Cardiac fibroblast (primary cell): ENCODE results near the gene FN3K.
"Not testable (repeated sequence)": the region's sequence is repeated elsewhere in the genome, so short reads cannot be mapped to it uniquely, and the experiment has no call there.

Experiments used
- DNase-seq, 2 donors: peaks; one replicate each; pipeline versions ENCODE4 v3.0.0 to v3.0.0-alpha.2; 2010; ENCODE audit warnings: low read depth in 2 of 2
- H3K4me3 ChIP-seq, 2 donors: replicated peaks in 1 of 2; 1 replicate in 1 of 2; 2 replicates in 1 of 2; pipeline ENCODE4 v1.5.1; 2011; ENCODE audit warnings: low read depth in 2 of 2, low read length in 2 of 2, mild to moderate bottlenecking in 2 of 2, moderate library complexity in 1 of 2
- TF ChIP-seq, protein P1 (sequence below): IDR thresholded peaks from one replicate; pipeline ENCODE4 v1.5.1; 2011; ENCODE audit warnings: low read depth, mild to moderate bottlenecking, low read length, inconsistent platforms

The FN3K gene

DNA sequence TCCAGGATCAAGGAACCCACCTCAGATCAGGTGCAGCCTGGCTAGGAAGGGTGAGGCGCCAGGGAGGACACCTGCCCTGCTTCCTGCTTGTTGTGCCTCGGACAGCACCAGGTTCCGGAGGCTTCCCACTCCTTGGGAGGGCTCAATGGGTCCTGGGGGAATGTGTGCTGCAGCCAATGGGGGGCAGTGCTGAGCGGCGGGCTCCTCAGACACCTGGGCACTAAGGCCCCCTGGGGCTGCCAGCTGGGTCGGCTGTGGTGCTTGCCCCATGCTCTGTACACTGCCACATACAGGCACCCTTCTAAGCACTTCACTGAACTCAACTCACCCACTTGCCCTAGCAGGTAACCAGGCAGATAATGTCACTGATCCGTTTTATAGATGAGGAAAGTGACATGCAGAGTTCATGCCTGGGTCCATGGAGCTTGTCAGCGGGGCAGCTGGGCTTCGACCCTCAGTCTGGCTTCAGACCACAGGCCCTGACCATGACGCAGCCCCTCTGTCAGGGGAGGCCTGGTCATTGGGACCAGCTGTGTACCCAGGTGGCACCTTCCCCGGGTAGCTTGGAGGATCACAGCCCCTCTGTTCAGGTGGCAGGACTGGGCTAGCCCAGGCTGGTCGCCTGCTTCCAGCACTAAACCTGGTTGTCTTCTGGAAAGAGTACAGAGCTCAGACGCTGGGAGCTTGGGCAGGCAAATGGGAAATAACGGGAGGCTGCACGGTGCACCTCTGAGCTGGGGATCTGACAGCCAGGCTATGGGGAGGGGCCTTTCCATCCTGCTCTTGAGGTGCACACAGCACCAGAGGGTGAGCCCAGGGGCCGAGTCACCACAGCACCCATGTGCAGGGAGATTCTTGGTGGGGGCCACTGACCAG, 8.2 kb downstream of the FN3K start:
- no peak overlapping the region for H3K4me3 ChIP-seq
- TF ChIP-seq, protein P1, sequence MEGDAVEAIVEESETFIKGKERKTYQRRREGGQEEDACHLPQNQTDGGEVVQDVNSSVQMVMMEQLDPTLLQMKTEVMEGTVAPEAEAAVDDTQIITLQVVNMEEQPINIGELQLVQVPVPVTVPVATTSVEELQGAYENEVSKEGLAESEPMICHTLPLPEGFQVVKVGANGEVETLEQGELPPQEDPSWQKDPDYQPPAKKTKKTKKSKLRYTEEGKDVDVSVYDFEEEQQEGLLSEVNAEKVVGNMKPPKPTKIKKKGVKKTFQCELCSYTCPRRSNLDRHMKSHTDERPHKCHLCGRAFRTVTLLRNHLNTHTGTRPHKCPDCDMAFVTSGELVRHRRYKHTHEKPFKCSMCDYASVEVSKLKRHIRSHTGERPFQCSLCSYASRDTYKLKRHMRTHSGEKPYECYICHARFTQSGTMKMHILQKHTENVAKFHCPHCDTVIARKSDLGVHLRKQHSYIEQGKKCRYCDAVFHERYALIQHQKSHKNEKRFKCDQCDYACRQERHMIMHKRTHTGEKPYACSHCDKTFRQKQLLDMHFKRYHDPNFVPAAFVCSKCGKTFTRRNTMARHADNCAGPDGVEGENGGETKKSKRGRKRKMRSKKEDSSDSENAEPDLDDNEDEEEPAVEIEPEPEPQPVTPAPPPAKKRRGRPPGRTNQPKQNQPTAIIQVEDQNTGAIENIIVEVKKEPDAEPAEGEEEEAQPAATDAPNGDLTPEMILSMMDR: no peak
- no peak for DNase-seq

GRCh38 chr17:82744736-82745135, 9.3 kb downstream of the FN3K start:
- not testable (repeated sequence) for H3K4me3 ChIP-seq, DNase-seq

DNA sequence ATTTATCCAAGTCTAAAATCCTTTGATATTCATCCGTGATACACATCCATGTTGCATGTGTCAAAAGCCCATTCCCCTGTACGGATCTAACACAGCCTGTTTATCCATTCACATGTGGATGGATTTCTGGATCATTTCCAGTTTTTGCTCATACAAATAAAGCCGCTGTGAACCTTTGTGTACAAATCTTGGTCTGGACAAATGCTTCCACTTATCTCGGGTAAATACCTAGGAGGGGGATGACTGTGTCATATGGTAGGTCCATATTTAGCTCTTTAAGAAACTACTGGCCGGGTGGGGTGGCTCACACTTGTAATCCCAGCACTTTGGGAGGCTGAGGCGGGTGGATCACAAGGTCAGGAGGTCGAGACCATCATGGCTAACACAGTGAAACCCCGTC, 10.1 kb downstream of the FN3K start:
- TF ChIP-seq, protein P1: no peak
- H3K4me3 ChIP-seq: no peak overlapping the region
- DNase-seq: no peak

DNA sequence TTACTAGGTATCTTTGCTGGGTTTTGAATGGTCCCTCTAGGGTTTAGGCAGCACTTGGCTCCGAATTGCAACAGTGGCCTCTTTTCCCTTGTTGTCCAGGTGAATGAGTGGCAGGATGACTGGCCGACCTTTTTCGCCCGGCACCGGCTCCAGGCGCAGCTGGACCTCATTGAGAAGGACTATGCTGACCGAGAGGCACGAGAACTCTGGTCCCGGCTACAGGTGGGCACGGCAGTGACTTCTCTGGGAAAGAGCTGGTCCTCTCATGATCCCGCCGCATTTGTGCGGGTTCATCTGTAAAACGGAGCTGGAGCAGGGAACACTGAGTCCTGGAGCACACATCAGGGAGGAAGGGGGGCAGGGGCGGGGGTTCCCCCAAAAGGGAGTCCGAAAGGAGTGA, 13.3 kb downstream of the FN3K start:
- H3K4me3 ChIP-seq: no peak overlapping the region
- DNase-seq: no peak
- TF ChIP-seq, protein P1: no peak

- no peak overlapping the region for H3K4me3 ChIP-seq
- TF ChIP-seq, protein P1: no peak
- DNase-seq: no peak
Measured at GRCh38 chr17:82750241-82750908, 15.0 kb downstream of the FN3K start.

DNA sequence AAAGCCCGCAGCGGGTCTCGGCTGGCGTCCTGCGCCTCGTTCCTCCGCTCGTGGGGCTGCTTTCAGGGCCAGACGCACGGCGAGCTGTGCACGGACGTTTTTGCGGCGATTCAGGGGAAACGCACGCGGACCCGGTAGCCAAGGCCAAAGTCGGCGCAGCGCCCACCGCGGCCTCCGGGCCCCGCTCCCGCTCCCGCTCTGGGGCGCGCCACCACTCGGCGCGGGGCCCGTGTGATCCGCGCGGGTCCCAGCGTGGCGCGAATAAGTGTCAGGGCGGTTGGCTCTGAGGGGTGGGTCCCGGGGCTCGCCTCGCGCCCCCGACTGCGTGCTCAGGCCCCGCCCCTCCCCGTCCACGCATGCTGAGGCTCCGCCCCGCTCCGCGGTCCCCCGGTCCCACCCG, 15.8 kb downstream of the FN3K start:
- peak in 1 of 2 donors; percentile 12 for DNase-seq
- TF ChIP-seq, protein P1: no peak

More for the DNA sequence above, 15.8 kb downstream of the FN3K start:
- H3K4me3 ChIP-seq: peak overlapping the region; percentile 47 to 54
